Effector memory CD8-positive, alpha-beta T cell (primary cell): ENCODE measurements around the gene NBPF3.
"Not testable (repeated sequence)": the region's sequence is repeated elsewhere in the genome, so short reads cannot be mapped to it uniquely, and the experiment has no call there.

Experiments
- ATAC-seq: fragments of 150-1000 bp; cut with Tn5 transposase; replicated peaks from 2 replicates; pipeline ENCODE4 v1.10.0; 2021; ENCODE audit warnings: mild to moderate bottlenecking, moderate library complexity
- DNase-seq, 3 experiments: peaks; one replicate each; pipeline ENCODE4 v3.0.0; 2021
- H3K27ac Mint-ChIP-seq, 2 donors: one replicate each; pipeline ENCODE4 v1.8.0; 2022; ENCODE audit warnings: mild to moderate bottlenecking in 2 of 2, mixed read lengths in 2 of 2, moderate library complexity in 2 of 2
- H3K27me3 Mint-ChIP-seq, 2 donors: one replicate each; pipeline ENCODE4 v1.8.0; 2022; ENCODE audit warnings: mixed read lengths in 2 of 2
- H3K36me3 Mint-ChIP-seq: one replicate; pipeline ENCODE4 v1.8.0; 2022; ENCODE audit warnings: mild to moderate bottlenecking, moderate library complexity, mixed read lengths; ENCODE audit not compliant: insufficient read depth
- H3K4me1 Mint-ChIP-seq, 2 donors: one replicate each; pipeline ENCODE4 v1.8.0; 2022; ENCODE audit warnings: low read depth in 2 of 2, mixed read lengths in 2 of 2
- H3K4me3 Mint-ChIP-seq, 2 donors: one replicate each; pipeline ENCODE4 v1.8.0; 2022; ENCODE audit warnings: mild to moderate bottlenecking in 2 of 2, mixed read lengths in 2 of 2, moderate library complexity in 2 of 2
- H3K9me3 Mint-ChIP-seq, 2 donors: one replicate each; pipeline ENCODE4 v1.8.0; 2022; ENCODE audit warnings: mixed read lengths in 2 of 2

The NBPF3 gene

GRCh38 chr1:21509351-21510112, 69.6 kb downstream of the NBPF3 start, which contains the start of gene ALPL:
TSS of gene ALPL (plus strand) at chr1:21509423. CDS start at chr1:21554082, 44,659 bp downstream.
- H3K4me3 Mint-ChIP-seq = peak within 1 kb of the TSS; percentile 64
- ATAC-seq (no peak), DNase-seq (no peak)
- H3K36me3 Mint-ChIP-seq = peaks cover 3% of the 10 kb centered on the region
- H3K9me3 Mint-ChIP-seq = no peaks in the 10 kb centered on the region
- peaks cover 5 to 10% of the 10 kb centered on the region in 2 donors for H3K4me1 Mint-ChIP-seq
- H3K27me3 Mint-ChIP-seq = peaks cover 40 to 73% of the 10 kb centered on the region in 2 donors
- H3K27ac Mint-ChIP-seq = peak within 1 kb of the TSS in 1 of 2 donors; percentile 1

DNA sequence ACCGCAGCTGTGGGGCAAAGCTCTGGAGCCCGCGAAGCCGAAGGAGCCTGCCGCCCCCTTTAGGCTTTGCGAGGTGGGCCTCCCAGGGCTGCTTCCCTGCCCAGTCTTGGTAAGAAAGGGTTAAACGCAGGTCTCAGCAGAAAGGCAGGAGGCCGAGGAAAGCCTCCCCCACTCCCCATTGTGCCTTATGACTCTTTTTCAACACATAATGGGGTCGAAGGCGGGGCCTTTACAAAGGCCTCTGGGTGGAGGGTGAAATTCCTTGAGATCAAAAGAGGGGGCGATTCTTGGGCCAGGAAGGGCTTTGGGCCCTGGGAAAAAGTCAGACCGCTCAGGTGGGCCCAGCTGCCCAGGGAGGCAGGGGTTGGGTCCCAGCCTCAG, 70.2 kb downstream of the NBPF3 start:
- peaks cover 40 to 69% of the 10 kb centered on the region in 2 donors for H3K27me3 Mint-ChIP-seq
- no peaks in the 10 kb centered on the region for H3K9me3 Mint-ChIP-seq
- no peak for ATAC-seq
- no peak for DNase-seq
- no peak overlapping the region for H3K27ac Mint-ChIP-seq
- H3K4me1 Mint-ChIP-seq = peaks cover 5 to 11% of the 10 kb centered on the region in 2 donors
- peak overlapping the region in 1 of 2 donors; percentile 43 for H3K4me3 Mint-ChIP-seq
- H3K36me3 Mint-ChIP-seq = peaks cover 3% of the 10 kb centered on the region

GRCh38 chr1:21510885-21511578, 71.1 kb downstream of the NBPF3 start:
- no peaks in the 10 kb centered on the region for H3K9me3 Mint-ChIP-seq
- peaks cover 3% of the 10 kb centered on the region for H3K36me3 Mint-ChIP-seq
- H3K27me3 Mint-ChIP-seq = peaks cover 37 to 60% of the 10 kb centered on the region in 2 donors
- H3K4me3 Mint-ChIP-seq = peak overlapping the region in 1 of 2 donors; percentile 43
- H3K4me1 Mint-ChIP-seq = peaks cover 5 to 11% of the 10 kb centered on the region in 2 donors
- ATAC-seq (no peak), DNase-seq (no peak)
- H3K27ac Mint-ChIP-seq = no peak overlapping the region

DNA sequence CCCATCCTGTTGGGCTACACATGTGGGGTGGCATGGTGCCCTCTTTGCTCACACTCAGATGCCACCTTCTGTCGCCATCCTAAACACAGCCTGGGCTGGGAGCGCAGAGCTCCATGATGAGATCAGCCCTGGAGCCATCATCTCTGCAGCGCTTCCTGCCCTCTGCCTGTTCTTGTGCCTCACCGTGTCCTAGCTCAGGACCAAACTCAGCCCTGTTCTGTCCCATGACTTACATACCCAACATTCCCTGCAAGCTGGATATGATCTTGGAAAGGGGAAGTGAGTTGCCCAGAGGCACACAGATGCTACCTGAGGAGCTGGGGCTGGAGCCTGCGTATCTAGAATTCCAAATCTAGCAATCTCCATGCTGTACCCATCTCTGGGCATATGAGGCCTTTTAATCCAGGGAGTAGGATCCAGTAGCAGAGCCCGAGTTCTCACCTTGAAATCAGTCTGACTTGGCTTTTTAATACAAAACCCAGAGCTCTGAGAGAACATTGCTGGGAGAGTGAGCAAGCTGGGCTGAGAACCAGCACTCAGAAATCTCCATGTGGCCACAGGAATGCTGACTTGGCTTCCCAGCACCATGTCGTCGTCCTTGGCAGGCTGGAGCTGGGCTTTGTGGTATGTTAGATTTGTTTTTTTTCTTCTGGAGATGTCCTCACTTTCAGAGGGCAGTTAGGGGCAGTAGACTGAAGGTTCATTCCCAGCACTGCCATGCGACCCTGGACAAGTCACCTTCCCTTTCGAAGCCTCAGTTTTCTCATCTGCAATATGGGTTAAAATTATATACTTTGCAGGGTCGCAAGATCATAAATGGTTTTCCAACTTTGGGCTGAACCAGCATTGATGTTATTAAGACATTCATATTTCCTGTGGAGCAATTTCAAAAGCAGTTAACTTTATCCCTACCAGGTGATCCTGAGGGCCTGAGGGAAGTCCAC, 71.9 kb downstream of the NBPF3 start:
- no peak for ATAC-seq
- H3K9me3 Mint-ChIP-seq = no peaks in the 10 kb centered on the region
- peaks cover 29 to 52% of the 10 kb centered on the region in 2 donors for H3K27me3 Mint-ChIP-seq
- H3K4me3 Mint-ChIP-seq = no peak overlapping the region
- DNase-seq = no peak
- no peak overlapping the region for H3K27ac Mint-ChIP-seq
- peaks cover 5 to 11% of the 10 kb centered on the region in 2 donors for H3K4me1 Mint-ChIP-seq
- H3K36me3 Mint-ChIP-seq = peaks cover 3% of the 10 kb centered on the region

DNA sequence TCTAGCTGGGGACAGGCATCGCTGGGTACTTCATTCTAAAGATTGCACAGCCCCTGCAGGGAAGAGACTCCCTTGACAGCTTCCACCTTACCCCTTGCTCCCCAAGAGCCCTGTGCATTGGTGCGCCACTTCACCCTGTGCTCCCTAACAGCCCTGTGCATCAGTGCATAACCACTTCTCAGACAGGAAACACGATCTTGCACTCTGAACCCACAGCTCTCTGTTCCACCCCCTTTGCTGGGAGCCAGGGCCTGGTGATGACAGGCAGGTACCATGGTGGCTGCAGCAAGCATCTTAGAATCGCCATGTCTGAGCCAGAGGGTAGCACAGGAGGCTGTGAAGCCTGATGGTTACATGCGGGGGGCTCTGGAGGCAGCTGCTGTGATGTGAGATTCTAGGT, 74.3 kb downstream of the NBPF3 start:
- H3K4me1 Mint-ChIP-seq = peaks cover 0 to 7% of the 10 kb centered on the region in 2 donors
- ATAC-seq (peak; percentile 39), DNase-seq (no peak)
- H3K27ac Mint-ChIP-seq = no peak overlapping the region
- no peaks in the 10 kb centered on the region for H3K9me3 Mint-ChIP-seq
- H3K4me3 Mint-ChIP-seq = no peak overlapping the region
- peaks cover 3% of the 10 kb centered on the region for H3K36me3 Mint-ChIP-seq
- peaks cover 10 to 28% of the 10 kb centered on the region in 2 donors for H3K27me3 Mint-ChIP-seq

DNA sequence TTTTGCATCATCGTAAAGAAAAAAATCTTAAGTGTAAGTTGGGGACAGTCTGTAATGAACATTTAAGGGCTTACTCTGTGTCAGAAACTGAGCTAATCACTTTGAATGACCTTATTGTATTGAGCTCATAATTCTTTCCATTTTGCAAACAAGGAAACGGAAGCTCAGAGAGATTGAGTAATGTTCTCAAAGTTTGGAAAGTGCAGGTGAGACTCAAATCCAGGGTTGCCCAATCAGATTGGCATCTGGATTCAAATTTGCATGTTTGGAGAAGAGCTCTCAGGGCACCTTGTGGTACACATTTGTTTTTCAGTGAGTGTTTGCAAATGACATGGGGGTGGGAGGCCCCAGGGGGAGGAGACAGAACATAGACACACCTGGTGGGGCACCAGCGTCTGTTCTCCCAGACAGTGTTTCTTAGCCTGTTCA, 77.2 kb downstream of the NBPF3 start:
- no peak for ATAC-seq
- Mint-ChIP-seq H3K36me3 (no peaks in the 10 kb centered on the region), H3K9me3 (no peaks in the 10 kb centered on the region), H3K27ac (no peak overlapping the region), H3K27me3 (no peaks in the 10 kb centered on the region), H3K4me3 (no peak overlapping the region), H3K4me1 (peaks cover 0 to 4% of the 10 kb centered on the region in 2 donors)
- DNase-seq = no peak

DNA sequence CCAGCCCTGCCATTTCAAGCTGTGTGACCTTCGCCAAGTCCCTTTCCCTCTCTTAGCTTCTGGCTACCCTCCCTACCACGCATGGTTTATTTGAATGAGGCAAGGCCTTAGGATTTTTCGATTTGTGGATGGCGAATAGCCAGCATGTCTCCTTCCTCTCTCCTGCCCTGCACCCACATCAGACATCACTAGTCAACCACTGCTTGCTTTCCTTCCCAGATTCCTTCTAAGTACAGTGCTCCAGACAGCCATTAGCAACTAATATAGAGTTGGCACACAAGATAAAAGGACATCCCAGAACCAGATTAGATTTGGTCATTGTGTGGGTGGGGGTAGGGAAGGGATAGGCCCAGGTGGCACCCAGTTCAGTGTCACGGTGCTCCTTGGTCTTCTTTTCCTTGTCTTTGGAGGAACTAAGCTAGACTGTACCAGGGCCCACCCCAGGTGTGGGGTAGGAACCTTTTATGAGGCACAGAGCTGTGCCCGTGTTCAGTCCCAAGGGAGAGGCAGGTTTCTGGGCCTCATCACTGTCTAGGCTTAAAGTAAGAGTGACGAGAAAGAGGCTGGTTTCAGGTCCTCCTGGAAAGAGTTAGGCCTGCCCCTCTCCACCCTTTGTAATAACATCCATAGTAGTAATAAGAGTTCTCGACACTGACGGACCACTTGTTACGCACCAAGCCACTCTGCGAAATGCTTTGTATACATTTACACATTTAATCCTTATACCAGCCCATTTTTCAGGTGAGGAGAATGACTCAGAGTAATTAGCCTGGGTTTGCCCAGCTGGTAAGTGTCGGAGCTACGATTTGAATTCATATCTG, 77.9 kb downstream of the NBPF3 start:
- Mint-ChIP-seq H3K9me3 (no peaks in the 10 kb centered on the region), H3K27ac (no peak overlapping the region), H3K36me3 (no peaks in the 10 kb centered on the region), H3K4me1 (peaks cover 0 to 4% of the 10 kb centered on the region in 2 donors), H3K4me3 (no peak overlapping the region), H3K27me3 (no peaks in the 10 kb centered on the region)
- no peak for ATAC-seq
- no peak for DNase-seq

GRCh38 chr1:21518774-21519455, 79.0 kb downstream of the NBPF3 start:
- DNase-seq (no peak), ATAC-seq (no peak)
- H3K27me3 Mint-ChIP-seq = no peaks in the 10 kb centered on the region
- H3K9me3 Mint-ChIP-seq = no peaks in the 10 kb centered on the region
- H3K4me1 Mint-ChIP-seq = peaks cover 0 to 4% of the 10 kb centered on the region in 2 donors
- H3K4me3 Mint-ChIP-seq = no peak overlapping the region
- H3K27ac Mint-ChIP-seq = no peak overlapping the region
- no peaks in the 10 kb centered on the region for H3K36me3 Mint-ChIP-seq

- H3K4me3 Mint-ChIP-seq, DNase-seq, H3K4me1 Mint-ChIP-seq, ATAC-seq, H3K9me3 Mint-ChIP-seq, H3K27me3 Mint-ChIP-seq, H3K36me3 Mint-ChIP-seq, H3K27ac Mint-ChIP-seq: not testable (repeated sequence)
These were observed 79.6 kb downstream of the NBPF3 start for GRCh38 chr1:21519486-21520070.

DNA sequence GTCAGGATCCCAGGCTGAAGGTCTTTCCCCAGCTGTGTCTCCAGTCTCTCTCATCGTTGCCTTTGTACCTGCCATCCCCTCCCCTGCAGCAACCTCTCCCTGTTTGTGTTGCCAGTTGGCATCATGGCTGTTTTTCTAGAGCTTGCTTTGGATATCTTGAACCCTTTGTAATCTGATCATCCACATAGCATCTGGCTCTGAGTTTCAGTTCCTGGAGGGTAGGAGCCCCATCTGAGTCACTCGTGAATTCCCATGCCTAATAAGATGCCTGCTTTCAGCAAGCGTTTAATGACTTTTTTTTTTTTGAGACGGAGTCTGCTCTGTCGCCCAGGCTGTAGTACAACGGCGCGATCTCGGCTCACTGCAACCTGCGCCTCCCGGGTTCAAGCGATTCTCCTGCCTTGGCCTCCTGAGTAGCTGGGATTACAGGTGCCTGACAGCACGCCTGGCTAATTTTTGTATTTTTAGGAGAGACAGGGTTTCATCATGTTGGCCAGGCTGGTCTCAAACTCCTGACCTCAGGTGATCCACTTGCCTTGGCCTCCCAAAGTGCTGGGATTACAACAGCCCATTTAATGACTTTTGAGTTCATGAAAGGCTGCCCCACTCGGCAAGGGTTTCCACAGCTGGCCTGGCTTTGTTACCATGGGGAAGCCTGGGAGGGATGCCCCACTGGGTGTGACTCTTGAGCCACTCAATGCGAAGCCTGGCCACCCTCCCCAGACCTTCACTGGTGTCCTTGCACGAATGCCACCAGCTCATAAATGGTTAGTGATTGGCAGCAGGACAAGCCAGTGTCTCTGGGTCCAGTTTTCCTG, 81.2 kb downstream of the NBPF3 start:
- Mint-ChIP-seq H3K27ac (no peak overlapping the region), H3K4me1 (no peaks in the 10 kb centered on the region), H3K4me3 (no peak overlapping the region), H3K27me3 (no peaks in the 10 kb centered on the region), H3K9me3 (no peaks in the 10 kb centered on the region), H3K36me3 (no peaks in the 10 kb centered on the region)
- ATAC-seq = no peak
- DNase-seq = no peak

DNA sequence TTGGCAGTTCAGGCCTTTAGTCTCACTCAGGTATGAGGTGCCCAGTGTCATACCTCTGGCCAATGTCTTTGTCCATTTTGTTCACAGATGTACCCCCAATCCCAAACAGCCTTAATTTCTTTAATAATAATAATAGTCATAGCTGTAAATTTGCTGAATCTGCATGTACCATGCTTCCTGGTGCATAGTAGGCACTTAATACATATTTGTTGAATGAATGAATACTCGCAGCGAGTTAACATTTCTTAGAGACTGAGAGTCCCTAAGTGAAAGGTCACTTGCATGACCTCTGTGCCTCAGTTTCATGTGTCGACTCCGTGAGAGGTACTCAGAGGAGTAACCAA, 81.8 kb downstream of the NBPF3 start:
- H3K36me3 Mint-ChIP-seq = no peaks in the 10 kb centered on the region
- no peak overlapping the region for H3K4me3 Mint-ChIP-seq
- no peaks in the 10 kb centered on the region for H3K9me3 Mint-ChIP-seq

More for the DNA sequence above, 81.8 kb downstream of the NBPF3 start:
- DNase-seq (no peak), ATAC-seq (no peak)
- H3K4me1 Mint-ChIP-seq = peaks cover 0 to 2% of the 10 kb centered on the region in 2 donors
- no peaks in the 10 kb centered on the region for H3K27me3 Mint-ChIP-seq
- no peak overlapping the region for H3K27ac Mint-ChIP-seq
